Esophagus muscularis mucosa (tissue), 4 donors: ENCODE data around the gene MRPL21. TPM values are rescaled to one million over a fixed set of nuclear protein-coding genes. Genes with fewer than 3 reads are reported as not detected.

Experiments
- DNase-seq: peaks from one replicate; pipeline ENCODE4 v3.0.0-alpha.2; 2017; ENCODE audit errors: extremely low spot score
- H3K27ac ChIP-seq, 4 donors: fragments of 200-600 bp; sonication (generic); replicated peaks in 1 of 4; 1 replicate in 3 of 4; 2 replicates in 1 of 4; pipeline ENCODE4 v1.5.1; 2016 to 2019; ENCODE audit warnings: mild to moderate bottlenecking in 1 of 4
- H3K27me3 ChIP-seq, 4 donors: fragments of 200-600 bp; sonication (generic); one replicate each; pipeline versions ENCODE4 v1.5.1 to v1.6.0; 2016 to 2019
- H3K36me3 ChIP-seq, 4 donors: fragments of 200-600 bp; sonication (generic); one replicate each; pipeline ENCODE4 v1.5.1; 2016 to 2019
- H3K4me1 ChIP-seq, 4 donors: fragments of 200-600 bp; sonication (generic); one replicate each; pipeline ENCODE4 v1.5.1; 2016 to 2019
- H3K4me3 ChIP-seq, 4 donors: fragments of 200-600 bp; sonication (generic); 1 replicate in 2 of 4; 2 replicates in 2 of 4; pipeline ENCODE4 v1.5.1; 2016 to 2019; ENCODE audit warnings: mild to moderate bottlenecking in 4 of 4, moderate library complexity in 1 of 4
- H3K9me3 ChIP-seq, 4 donors: fragments of 200-600 bp; sonication (generic); 1 replicate in 3 of 4; 2 replicates in 1 of 4; pipeline ENCODE4 v1.5.1; 2016 to 2019
- EP300 ChIP-seq: sonication (generic); formaldehyde crosslinking; IDR thresholded peaks from one replicate; pipeline ENCODE4 v1.6.1; 2017; ENCODE audit warnings: antibody characterized with exemption
- POLR2A ChIP-seq: fragments of 450-650 bp; IDR thresholded peaks from one replicate; pipeline ENCODE4 v1.6.1; 2017; ENCODE audit warnings: antibody characterized with exemption, moderate library complexity, mild to moderate bottlenecking, low read depth
- POLR2AphosphoS5 ChIP-seq, 2 donors: sonication (generic); formaldehyde crosslinking; IDR thresholded peaks; one replicate each; pipeline ENCODE4 v1.6.1; 2017; ENCODE audit warnings: antibody characterized with exemption in 2 of 2
- WGBS: methylation state at CpG from one replicate; pipeline ENCODE4 v1.1.5; 2018; 5-methylcytosine and 5-hydroxymethylcytosine counted together
- intact Hi-C: fragments of 100-400 bp; cut with DNase I; formaldehyde crosslinking; loops from one replicate; pipeline ENCODE4 v1.15.1; 2023
- total RNA-seq, 4 donors: library from RNA; depleted of rRNA; stranded (reverse); fragments of >200 nt; gene quantifications; one replicate each; pipeline versions ENCODE4 v1.1.0 to v1.2.1, GENCODE V29; 2016
- TF ChIP-seq, protein P1 (sequence below), 3 experiments: fragments of 200-600 bp in 2 of 3; fragments of 450-650 bp in 1 of 3; sonication (generic) in 2 of 3; IDR thresholded peaks; one replicate each; pipeline ENCODE4 v1.5.1; 2017 to 2019; ENCODE audit warnings: antibody characterized with exemption in 3 of 3, mild to moderate bottlenecking in 2 of 3, moderate library complexity in 1 of 3

Gene MRPL21
- total RNA-seq, 4 donors from 2014 or later: 47.2 to 66.2 (median 51.2) TPM

DNA sequence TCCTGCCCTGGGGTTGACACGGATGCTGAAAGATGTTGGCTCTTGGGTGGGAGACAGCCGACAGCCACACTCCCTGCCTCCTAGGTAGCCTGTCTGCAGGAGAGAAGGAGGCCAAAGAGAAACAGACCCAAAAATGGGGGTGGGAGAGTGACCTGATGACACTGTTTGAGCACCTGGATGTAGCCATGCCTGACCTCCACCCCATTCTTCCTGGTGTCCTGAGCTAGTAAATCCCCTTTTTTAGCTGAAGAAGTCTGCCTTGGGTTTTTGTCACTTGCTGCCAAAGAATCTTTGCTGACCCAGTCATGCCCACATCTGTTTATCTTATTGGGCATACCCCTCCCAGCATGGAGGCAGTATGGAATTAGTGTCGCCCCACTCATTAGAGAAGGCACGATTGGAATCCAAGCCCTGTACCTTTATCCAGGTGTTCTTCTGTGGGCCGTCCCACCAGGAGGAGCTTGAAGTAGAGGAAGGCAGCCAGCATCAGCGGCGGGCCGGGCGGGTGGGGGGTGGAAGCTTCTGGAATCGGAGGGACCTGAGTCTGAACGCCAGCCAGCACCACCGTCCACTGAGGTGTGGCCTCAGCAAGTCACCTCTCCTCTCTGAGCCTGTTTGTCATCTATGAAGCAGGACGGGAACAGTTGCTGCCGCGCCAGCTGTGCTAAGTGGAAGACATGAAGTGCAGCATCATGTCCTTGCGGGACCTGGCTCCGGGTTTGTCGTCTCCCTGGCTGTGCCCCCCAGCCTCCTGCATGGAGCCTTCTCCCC, 37.9 kb upstream of the MRPL21 start:
- peaks cover 5 to 100% (median 86%) of the 10 kb centered on the region in 4 donors for H3K4me1 ChIP-seq
- H3K27ac ChIP-seq: peak overlapping the region; percentile 93 to 94 (median 94)
- peak overlapping the region in 3 of 4 donors; percentile 23 to 38 (median 35) for H3K4me3 ChIP-seq
- WGBS: 91% methylated on average over 10 of the region's 18 CpGs
- TF ChIP-seq POLR2AphosphoS5 (IDR thresholded peaks at IDR 0.05): peak; percentile 24 to 61
- TF ChIP-seq, protein P1, sequence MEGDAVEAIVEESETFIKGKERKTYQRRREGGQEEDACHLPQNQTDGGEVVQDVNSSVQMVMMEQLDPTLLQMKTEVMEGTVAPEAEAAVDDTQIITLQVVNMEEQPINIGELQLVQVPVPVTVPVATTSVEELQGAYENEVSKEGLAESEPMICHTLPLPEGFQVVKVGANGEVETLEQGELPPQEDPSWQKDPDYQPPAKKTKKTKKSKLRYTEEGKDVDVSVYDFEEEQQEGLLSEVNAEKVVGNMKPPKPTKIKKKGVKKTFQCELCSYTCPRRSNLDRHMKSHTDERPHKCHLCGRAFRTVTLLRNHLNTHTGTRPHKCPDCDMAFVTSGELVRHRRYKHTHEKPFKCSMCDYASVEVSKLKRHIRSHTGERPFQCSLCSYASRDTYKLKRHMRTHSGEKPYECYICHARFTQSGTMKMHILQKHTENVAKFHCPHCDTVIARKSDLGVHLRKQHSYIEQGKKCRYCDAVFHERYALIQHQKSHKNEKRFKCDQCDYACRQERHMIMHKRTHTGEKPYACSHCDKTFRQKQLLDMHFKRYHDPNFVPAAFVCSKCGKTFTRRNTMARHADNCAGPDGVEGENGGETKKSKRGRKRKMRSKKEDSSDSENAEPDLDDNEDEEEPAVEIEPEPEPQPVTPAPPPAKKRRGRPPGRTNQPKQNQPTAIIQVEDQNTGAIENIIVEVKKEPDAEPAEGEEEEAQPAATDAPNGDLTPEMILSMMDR (IDR thresholded peaks at IDR 0.05): no peak
- no peaks in the 10 kb centered on the region for H3K9me3 ChIP-seq
- no peaks in the 10 kb centered on the region for H3K27me3 ChIP-seq
- intact Hi-C loops: no loop called here
- no peak for DNase-seq
- H3K36me3 ChIP-seq: peaks cover 11 to 46% (median 38%) of the 10 kb centered on the region in 4 donors

DNA sequence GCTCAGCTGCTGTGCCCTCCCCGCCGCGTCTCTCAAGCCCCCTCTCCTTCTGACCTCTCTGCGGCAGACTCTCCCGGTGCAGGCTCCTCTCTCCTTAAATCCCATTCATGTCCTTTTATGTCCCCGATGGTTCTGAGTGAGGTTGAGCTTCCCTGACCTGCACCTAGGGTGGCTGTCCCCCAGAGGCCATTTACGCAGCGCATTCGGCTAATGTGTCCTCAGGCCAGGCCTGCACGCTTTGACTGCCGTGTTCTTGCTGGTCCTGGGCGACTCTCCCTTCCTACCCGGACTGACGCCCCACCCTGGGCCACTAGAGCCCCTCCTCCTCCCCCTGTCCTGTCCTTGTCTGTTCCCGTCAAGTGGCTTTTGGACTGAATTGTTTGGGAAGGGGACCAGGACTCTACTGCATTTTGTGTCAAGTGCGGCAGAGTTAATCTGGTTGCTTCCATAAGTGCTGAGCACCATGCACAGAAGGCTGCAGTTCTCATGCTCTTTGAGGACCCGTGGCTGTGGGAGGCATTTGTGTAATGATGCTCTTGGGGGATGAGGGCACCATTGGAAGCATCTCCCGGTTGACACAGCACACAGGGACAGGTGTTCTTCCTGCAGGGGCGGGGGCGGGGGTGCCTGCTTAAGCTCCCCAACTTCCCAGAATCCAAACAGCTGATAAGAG, 37.2 kb upstream of the MRPL21 start:
- Histone ChIP-seq H3K4me3 (peak overlapping the region in 3 of 4 donors; percentile 23 to 38 (median 35)), H3K4me1 (peaks cover under 1 to 100% (median 86%) of the 10 kb centered on the region in 4 donors), H3K27me3 (no peaks in the 10 kb centered on the region), H3K9me3 (no peaks in the 10 kb centered on the region), H3K27ac (peak overlapping the region; percentile 93 to 94 (median 94)), H3K36me3 (peaks cover 18 to 53% (median 45%) of the 10 kb centered on the region in 4 donors)
- TF ChIP-seq POLR2AphosphoS5 (IDR thresholded peaks at IDR 0.05) (no peak), EP300 (no peak), POLR2A (no peak)
- TF ChIP-seq, protein P1 (IDR thresholded peaks at IDR 0.05): no peak
- intact Hi-C loops: no loop called here
- 89% methylated on average over 19 of the region's 20 CpGs for WGBS
- DNase-seq: no peak

DNA sequence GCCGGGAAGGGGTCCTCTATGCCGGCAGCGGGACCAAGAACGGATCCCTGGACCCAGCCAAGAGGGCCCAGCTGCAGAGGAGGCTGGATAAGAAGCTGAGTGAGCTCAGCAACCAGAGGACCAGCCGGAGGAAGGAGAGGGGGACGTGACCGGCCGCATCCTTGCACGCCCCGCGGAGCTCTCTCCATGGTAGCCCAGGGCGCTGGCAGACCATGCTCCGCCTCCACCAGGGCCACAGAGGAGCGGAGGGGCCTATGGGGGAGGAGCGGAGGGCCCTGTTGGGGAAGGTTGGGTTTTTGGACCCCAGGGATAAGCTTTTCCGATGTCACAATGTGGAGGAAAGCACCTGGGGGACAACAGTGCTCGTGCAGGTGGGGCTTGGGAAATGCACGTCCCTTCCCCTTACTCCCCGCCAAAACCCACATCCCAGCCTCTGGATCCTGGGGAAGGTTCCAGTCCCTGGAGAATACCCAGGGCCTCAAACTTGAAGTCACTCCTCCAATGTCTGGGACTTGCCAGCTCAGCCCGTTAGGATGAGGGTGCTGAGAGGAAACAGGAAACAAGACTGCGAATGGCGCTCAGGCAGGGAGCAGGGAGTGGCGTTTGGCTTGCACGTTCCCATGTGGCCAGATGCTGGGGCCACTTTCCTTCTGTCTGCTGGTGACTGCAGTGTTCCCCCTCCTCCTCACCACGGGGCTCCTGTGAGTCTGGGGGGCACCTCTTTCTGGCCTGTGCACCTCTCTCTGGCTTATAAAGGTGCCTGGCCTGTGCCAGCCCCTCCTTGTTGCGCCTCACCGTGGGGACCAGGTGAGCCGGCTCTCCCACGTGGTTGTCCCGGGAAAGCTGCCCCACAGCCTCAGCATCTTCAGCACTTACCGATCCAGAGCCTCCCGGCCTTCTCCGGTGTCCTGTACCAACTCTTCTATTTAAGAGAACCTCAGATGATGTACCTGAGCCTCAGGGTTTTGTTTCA, 36.2 kb upstream of the MRPL21 start:
- intact Hi-C loops: no loop called here
- WGBS: 84% methylated on average over 32 of the region's 33 CpGs

More for the DNA sequence above, 36.2 kb upstream of the MRPL21 start:
- H3K9me3 ChIP-seq: no peaks in the 10 kb centered on the region
- H3K36me3 ChIP-seq: peaks cover 24 to 62% (median 53%) of the 10 kb centered on the region in 4 donors
- peak overlapping the region; percentile 93 to 94 (median 94) for H3K27ac ChIP-seq
- TF ChIP-seq POLR2AphosphoS5 (IDR thresholded peaks at IDR 0.05): no peak
- TF ChIP-seq POLR2A: no peak
- no peak for TF ChIP-seq EP300
- TF ChIP-seq, protein P1 (IDR thresholded peaks at IDR 0.05): no peak
- peaks cover 0 to 100% (median 90%) of the 10 kb centered on the region in 4 donors for H3K4me1 ChIP-seq
- H3K4me3 ChIP-seq: peak overlapping the region in 3 of 4 donors; percentile 23 to 38 (median 35)
- no peaks in the 10 kb centered on the region for H3K27me3 ChIP-seq
- no peak for DNase-seq
